GM12892 (cell line): ENCODE data around the gene RASSF8.

ENCODE experiments used
- POLR2A ChIP-seq: IDR thresholded peaks from 2 replicates; pipeline ENCODE4 v1.6.1; 2011; ENCODE audit warnings: low read depth, low read length, control low read depth
- POLR2AphosphoS5 ChIP-seq: IDR thresholded peaks from 2 replicates; pipeline ENCODE4 v1.6.1; 2011; ENCODE audit warnings: low read depth, low read length, control low read depth
- TAF1 ChIP-seq: IDR thresholded peaks from 2 replicates; pipeline ENCODE4 v1.6.1; 2011; ENCODE audit warnings: low read depth, mild to moderate bottlenecking, control low read depth, low read length, borderline replicate concordance

GRCh38 chr12:26121323-26122060, 163.0 kb downstream of the RASSF8 start:
- TF ChIP-seq POLR2AphosphoS5, result no peak
- TF ChIP-seq TAF1, result no peak
- no peak for TF ChIP-seq POLR2A
